SK-N-SH (cell line): ENCODE data around the gene FGD4. TPM values are rescaled to one million over a fixed set of nuclear protein-coding genes. Genes with fewer than 3 reads are reported as not detected.

Source experiments
- CTCF ChIA-PET: fragments of 300-600, 350-600 bp; formaldehyde crosslinking; extraction: SDS; loops from one replicate; lab custom pipeline; 2021; lab: Yijun Ruan, JAX
- POLR2A ChIA-PET: fragments of 350-600 bp; sonication (Branson Sonifier 250); formaldehyde crosslinking; extraction: SDS; loops from one replicate; lab custom pipeline; 2020; ENCODE audit warnings: antibody characterized with exemption, inconsistent platforms; lab: Yijun Ruan, JAX
- DNase-seq: peaks from one replicate; pipeline ENCODE4 v3.0.0; 2012
- H2AFZ ChIP-seq: fragments of 200-600 bp; sonication (generic); 2 replicates; pipeline ENCODE4 v1.8.1; 2016; ENCODE audit warnings: antibody characterized with exemption, mild to moderate bottlenecking, low read depth
- H3F3A ChIP-seq: fragments of 200-600 bp; sonication (generic); replicated peaks from 2 replicates; pipeline ENCODE3; 2016; ENCODE audit warnings: antibody characterized with exemption, mild to moderate bottlenecking; ENCODE audit not compliant: insufficient read depth
- H3K27ac ChIP-seq, 2 experiments: fragments of 200-500 bp in 1 of 2; fragments of 200-600 bp in 1 of 2; sonication (Bioruptor generic) in 1 of 2; sonication (generic), shearing (Covaris generic) in 1 of 2; 2 replicates each; pipeline versions ENCODE4 v1.5.1 to v1.6.1; 2014 to 2016; ENCODE audit warnings: low read depth in 2 of 2, inconsistent platforms in 1 of 2, low read length in 1 of 2, mild to moderate bottlenecking in 1 of 2, mixed read lengths in 1 of 2
- H3K27me3 ChIP-seq: fragments of 200-600 bp; sonication (generic), shearing (Covaris generic); 2 replicates; pipeline ENCODE4 v1.6.1; 2016; ENCODE audit warnings: mixed run types; ENCODE audit not compliant: insufficient read depth
- H3K36me3 ChIP-seq, 2 experiments: fragments of 200-500 bp in 1 of 2; fragments of 200-600 bp in 1 of 2; sonication (Bioruptor generic) in 1 of 2; sonication (generic) in 1 of 2; replicated peaks in 1 of 2; 2 replicates each; pipeline versions ENCODE3 to v1.5.1; 2014 to 2016; ENCODE audit warnings: low read length in 1 of 2, mild to moderate bottlenecking in 1 of 2; ENCODE audit not compliant: insufficient read depth in 2 of 2, control insufficient read depth in 1 of 2
- H3K4me1 ChIP-seq, 2 experiments: fragments of 200-500 bp in 1 of 2; fragments of 200-600 bp in 1 of 2; sonication (Bioruptor generic) in 1 of 2; sonication (generic), shearing (Covaris generic) in 1 of 2; 2 replicates each; pipeline versions ENCODE4 v1.5.1 to v1.6.1; 2014 to 2016; ENCODE audit warnings: low read depth in 1 of 2, low read length in 1 of 2, mixed run types in 1 of 2; ENCODE audit not compliant: insufficient read depth in 2 of 2, control insufficient read depth in 1 of 2
- H3K4me2 ChIP-seq: fragments of 200-600 bp; sonication (generic), shearing (Covaris generic); 2 replicates; pipeline ENCODE4 v1.6.1; 2017; ENCODE audit warnings: mixed run types
- H3K4me3 ChIP-seq, 2 experiments: fragments of 200-500 bp in 1 of 2; fragments of 200-600 bp in 1 of 2; sonication (Bioruptor generic) in 1 of 2; sonication (generic), shearing (Covaris generic) in 1 of 2; 2 replicates each; pipeline versions ENCODE4 v1.5.1 to v1.8.1; 2014 to 2016; ENCODE audit warnings: low read depth in 2 of 2, inconsistent platforms in 1 of 2, low read length in 1 of 2, mild to moderate bottlenecking in 1 of 2, mixed read lengths in 1 of 2, moderate library complexity in 1 of 2
- H3K79me2 ChIP-seq: fragments of 200-600 bp; sonication (generic); 2 replicates; pipeline ENCODE4 v1.8.1; 2017; ENCODE audit warnings: mild to moderate bottlenecking; ENCODE audit not compliant: insufficient read depth
- H3K9ac ChIP-seq: fragments of 200-600 bp; sonication (generic); 2 replicates; pipeline ENCODE4 v1.6.1; 2017; ENCODE audit warnings: mixed run types
- H3K9me2 ChIP-seq: fragments of 200-600 bp; sonication (generic); 2 replicates; pipeline ENCODE4 v1.6.1; 2017; ENCODE audit warnings: mixed run types
- H3K9me3 ChIP-seq: fragments of 200-600 bp; sonication (generic); 2 replicates; pipeline ENCODE4 v1.6.1; 2017; ENCODE audit warnings: mixed run types, mild to moderate bottlenecking, moderate library complexity
- H4K20me1 ChIP-seq: fragments of 200-600 bp; sonication (generic); 2 replicates; pipeline ENCODE4 v1.6.1; 2017; ENCODE audit warnings: mild to moderate bottlenecking, mixed run types; ENCODE audit not compliant: insufficient read depth
- CHD2 ChIP-seq: fragments of 150-350 bp; IDR thresholded peaks from 2 replicates; pipeline ENCODE4 v1.6.1; 2018; ENCODE audit warnings: low read length; ENCODE audit not compliant: partially characterized antibody
- ELF1 ChIP-seq: IDR thresholded peaks from 2 replicates; pipeline ENCODE4 v1.4.0; 2012
- FOXM1 ChIP-seq: IDR thresholded peaks from 2 replicates; pipeline ENCODE4 v1.4.0; 2012; ENCODE audit warnings: low read depth, mild to moderate bottlenecking
- GABPA ChIP-seq: IDR thresholded peaks from 2 replicates; pipeline ENCODE4 v1.4.0; 2012; ENCODE audit warnings: low read depth, mild to moderate bottlenecking
- GATA2 ChIP-seq: sonication (generic); formaldehyde crosslinking; IDR thresholded peaks from 2 replicates; pipeline ENCODE4 v1.5.0; 2020; ENCODE audit warnings: mild to moderate bottlenecking, missing genetic modification reagents
- JUND ChIP-seq: IDR thresholded peaks from 2 replicates; pipeline ENCODE4 v1.4.0; 2012
- MEF2A ChIP-seq: IDR thresholded peaks from 2 replicates; pipeline ENCODE4 v1.4.0; 2012; ENCODE audit warnings: low read depth, borderline replicate concordance
- NRF1 ChIP-seq: IDR thresholded peaks from 2 replicates; pipeline ENCODE4 v1.6.1; 2012; ENCODE audit warnings: low read depth, mild to moderate bottlenecking, low read length
- RAD21 ChIP-seq: IDR thresholded peaks from 2 replicates; pipeline ENCODE4 v1.6.1; 2012; ENCODE audit warnings: mild to moderate bottlenecking, low read length
- TAF1 ChIP-seq: IDR thresholded peaks from 2 replicates; pipeline ENCODE4 v1.6.1; 2012; ENCODE audit warnings: low read depth, mild to moderate bottlenecking, low read length, moderate library complexity, borderline replicate concordance
- WGBS: methylation state at CpG from one replicate; pipeline ENCODE4 v1.1.6; 2017; ENCODE audit warnings: low lambda C conversion rate; 5-methylcytosine and 5-hydroxymethylcytosine counted together
- polyA plus RNA-seq, 3 experiments: library from polyadenylated mRNA; depleted of rRNA; stranded (reverse); fragments of >200 nt; gene quantifications; 2 replicates each; pipeline ENCODE4 v1.2.3, GENCODE V29; 2012
- TF ChIP-seq, protein P1 (sequence below): IDR thresholded peaks from 2 replicates; pipeline ENCODE4 v1.4.0; 2012; ENCODE audit warnings: low read depth
- TF ChIP-seq, protein P2 (sequence below): fragments of 150-350 bp; IDR thresholded peaks from 2 replicates; pipeline ENCODE4 v1.6.1; 2016; ENCODE audit warnings: mild to moderate bottlenecking, low read depth, low read length
- TF ChIP-seq, protein P3 (sequence below): fragments of 150-350 bp; IDR thresholded peaks from 2 replicates; pipeline ENCODE4 v1.6.1; 2017; ENCODE audit warnings: antibody characterized with exemption, low read length, low read depth, borderline replicate concordance
- TF ChIP-seq, protein P4 (sequence below): IDR thresholded peaks from 2 replicates; pipeline ENCODE4 v1.6.1; 2012; ENCODE audit warnings: mild to moderate bottlenecking, low read depth, low read length, moderate library complexity

The FGD4 gene
- polyA plus RNA-seq, 1 of the 3 experiments (the other 2 are of a cell fraction) = 0.26 TPM

DNA sequence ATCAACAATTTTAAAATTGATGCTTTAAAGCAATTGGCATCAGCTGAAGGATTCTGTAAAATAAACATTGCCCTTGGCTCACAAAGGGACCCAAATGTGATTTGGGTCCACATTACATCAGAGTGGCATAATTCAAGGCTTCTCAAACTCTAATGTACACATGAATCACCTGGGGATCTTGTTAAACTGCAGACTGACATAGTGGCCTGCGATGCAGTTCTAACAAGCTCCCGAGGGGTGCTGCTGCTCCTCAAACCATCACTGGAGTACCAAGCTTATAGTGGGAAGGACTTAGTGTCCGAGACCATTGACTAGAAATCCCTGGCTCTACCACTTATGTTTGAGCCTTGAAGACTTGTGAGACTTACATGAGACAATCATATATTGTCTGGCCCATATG, 247.9 kb downstream of the FGD4 start:
- no peaks in the 10 kb centered on the region for H3K27me3 ChIP-seq
- H3F3A ChIP-seq = no peaks in the 10 kb centered on the region
- H4K20me1 ChIP-seq = no peaks in the 10 kb centered on the region
- no peak overlapping the region for H2AFZ ChIP-seq
- H3K4me3 ChIP-seq = no peak overlapping the region
- peaks cover 0 to 3% of the 10 kb centered on the region in 2 experiments for H3K36me3 ChIP-seq
- no peak overlapping the region for H3K27ac ChIP-seq
- ChIA-PET POLR2A (no interaction called here), CTCF (interaction anchor here (1.3 to 3.0 kb wide), 3 partner anchors 10 to 197 kb away, joined by 3 to 17 read pairs (median 4); no protein-coding TSS in a partner anchor)
- H3K9me2 ChIP-seq = no peaks in the 10 kb centered on the region
- no peaks in the 10 kb centered on the region; a peak in 1 of 4 replicates for H3K4me1 ChIP-seq
- no peak overlapping the region for H3K9ac ChIP-seq
- H3K79me2 ChIP-seq = no peaks in the 10 kb centered on the region
- no peak for TF ChIP-seq JUND
- WGBS = 51% methylated on average over 3 of the region's 3 CpGs
- no peak overlapping the region for H3K4me2 ChIP-seq
- no peaks in the 10 kb centered on the region for H3K9me3 ChIP-seq
- DNase-seq = no peak

DNA sequence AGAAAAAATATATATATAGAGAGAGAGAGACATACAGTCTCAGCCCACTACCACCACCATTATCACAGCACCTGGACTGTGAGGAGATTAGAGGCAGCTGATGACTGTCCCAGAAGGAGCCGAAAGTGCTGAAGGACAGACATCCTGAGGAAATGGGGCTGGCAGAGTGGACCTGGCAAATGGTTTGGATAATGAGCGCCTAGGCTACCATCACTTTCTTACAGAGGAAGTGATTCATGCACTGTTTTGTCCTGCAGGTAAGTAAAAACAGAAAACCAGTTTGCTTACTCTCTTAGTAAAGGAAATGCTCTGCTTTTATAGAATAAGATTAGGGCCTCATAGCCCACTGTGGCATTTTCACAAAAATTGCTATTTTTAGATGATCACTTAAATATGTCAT, 251.2 kb downstream of the FGD4 start:
- Histone ChIP-seq H3K27me3 (no peaks in the 10 kb centered on the region), H3F3A (peaks cover 3% of the 10 kb centered on the region), H3K4me3 (no peak overlapping the region), H3K4me1 (no peaks in the 10 kb centered on the region), H3K27ac (no peak overlapping the region), H3K9me3 (no peaks in the 10 kb centered on the region), H3K79me2 (no peaks in the 10 kb centered on the region), H2AFZ (no peak overlapping the region; the same call in 1 of the 2 replicates), H3K36me3 (no peaks in the 10 kb centered on the region), H3K9me2 (no peaks in the 10 kb centered on the region), H3K4me2 (no peak overlapping the region), H4K20me1 (no peaks in the 10 kb centered on the region), H3K9ac (no peak overlapping the region)
- ChIA-PET CTCF (no interaction called here), POLR2A (no interaction called here)
- TF ChIP-seq TAF1 = no peak
- TF ChIP-seq, protein P1, sequence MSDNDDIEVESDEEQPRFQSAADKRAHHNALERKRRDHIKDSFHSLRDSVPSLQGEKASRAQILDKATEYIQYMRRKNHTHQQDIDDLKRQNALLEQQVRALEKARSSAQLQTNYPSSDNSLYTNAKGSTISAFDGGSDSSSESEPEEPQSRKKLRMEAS = no peak
- DNase-seq = no peak
- 63% methylated on average over 2 of the region's 2 CpGs for WGBS

DNA sequence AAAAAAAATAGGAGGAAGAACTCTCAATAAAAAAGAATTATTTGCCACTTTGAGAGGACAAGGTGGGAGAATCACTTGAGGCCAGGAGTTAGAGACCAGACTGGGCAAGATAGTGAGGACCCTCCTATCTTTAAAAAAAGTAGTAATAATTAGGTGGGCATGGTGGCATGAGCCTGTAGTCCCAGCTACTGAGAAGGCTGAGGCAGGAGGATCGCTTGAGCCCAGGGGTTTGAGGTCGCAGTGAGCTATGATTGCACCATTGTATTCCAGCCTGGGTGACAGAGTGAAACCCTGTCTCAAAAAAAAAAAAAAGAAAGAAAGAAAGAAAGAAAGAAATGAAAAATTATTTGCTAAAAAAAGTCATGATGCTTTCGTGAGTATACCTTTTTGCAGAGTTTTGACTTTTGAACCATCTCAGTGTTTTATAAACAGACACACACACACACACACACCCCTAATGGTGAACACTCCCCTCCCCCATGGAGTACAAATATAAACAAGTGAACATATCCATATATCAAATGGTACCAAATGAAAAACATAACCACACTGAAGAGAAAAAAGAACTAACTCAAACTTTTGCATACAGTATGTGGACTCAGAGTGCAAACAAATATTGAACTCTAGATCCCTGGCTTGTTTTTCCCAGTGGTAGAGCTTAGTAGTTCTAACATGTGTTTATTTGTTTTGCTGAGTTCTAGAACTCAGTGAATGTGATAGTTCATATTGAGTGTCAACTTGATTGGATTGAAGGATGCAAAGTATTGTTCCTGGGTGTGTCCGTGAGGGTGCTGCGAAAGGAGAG, 252.0 kb downstream of the FGD4 start:
- ChIA-PET POLR2A (no interaction called here), CTCF (no interaction called here)
- Histone ChIP-seq H3K27ac (no peak overlapping the region), H3K79me2 (no peaks in the 10 kb centered on the region), H3K9me3 (no peaks in the 10 kb centered on the region), H3K27me3 (no peaks in the 10 kb centered on the region), H3K4me3 (no peak overlapping the region), H3K9me2 (no peaks in the 10 kb centered on the region), H3F3A (peaks cover 3% of the 10 kb centered on the region), H3K4me2 (no peak overlapping the region), H3K9ac (no peak overlapping the region), H3K36me3 (no peaks in the 10 kb centered on the region), H4K20me1 (no peaks in the 10 kb centered on the region), H3K4me1 (no peaks in the 10 kb centered on the region), H2AFZ (no peak overlapping the region)
- 84% methylated on average over 5 of the region's 5 CpGs for WGBS
- DNase-seq = no peak
- TF ChIP-seq, protein P2, sequence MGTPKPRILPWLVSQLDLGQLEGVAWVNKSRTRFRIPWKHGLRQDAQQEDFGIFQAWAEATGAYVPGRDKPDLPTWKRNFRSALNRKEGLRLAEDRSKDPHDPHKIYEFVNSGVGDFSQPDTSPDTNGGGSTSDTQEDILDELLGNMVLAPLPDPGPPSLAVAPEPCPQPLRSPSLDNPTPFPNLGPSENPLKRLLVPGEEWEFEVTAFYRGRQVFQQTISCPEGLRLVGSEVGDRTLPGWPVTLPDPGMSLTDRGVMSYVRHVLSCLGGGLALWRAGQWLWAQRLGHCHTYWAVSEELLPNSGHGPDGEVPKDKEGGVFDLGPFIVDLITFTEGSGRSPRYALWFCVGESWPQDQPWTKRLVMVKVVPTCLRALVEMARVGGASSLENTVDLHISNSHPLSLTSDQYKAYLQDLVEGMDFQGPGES = no peak
- TF ChIP-seq ELF1 (no peak), NRF1 (no peak), MEF2A (no peak), TAF1 (no peak), GATA2 (CRISPR knock-in tag) (no peak), GABPA (no peak), FOXM1 (no peak), CHD2 (no peak), RAD21 (no peak), JUND (no peak)
- TF ChIP-seq, protein P3, sequence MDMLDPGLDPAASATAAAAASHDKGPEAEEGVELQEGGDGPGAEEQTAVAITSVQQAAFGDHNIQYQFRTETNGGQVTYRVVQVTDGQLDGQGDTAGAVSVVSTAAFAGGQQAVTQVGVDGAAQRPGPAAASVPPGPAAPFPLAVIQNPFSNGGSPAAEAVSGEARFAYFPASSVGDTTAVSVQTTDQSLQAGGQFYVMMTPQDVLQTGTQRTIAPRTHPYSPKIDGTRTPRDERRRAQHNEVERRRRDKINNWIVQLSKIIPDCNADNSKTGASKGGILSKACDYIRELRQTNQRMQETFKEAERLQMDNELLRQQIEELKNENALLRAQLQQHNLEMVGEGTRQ = no peak
- TF ChIP-seq, protein P1 = no peak
- TF ChIP-seq, protein P4, sequence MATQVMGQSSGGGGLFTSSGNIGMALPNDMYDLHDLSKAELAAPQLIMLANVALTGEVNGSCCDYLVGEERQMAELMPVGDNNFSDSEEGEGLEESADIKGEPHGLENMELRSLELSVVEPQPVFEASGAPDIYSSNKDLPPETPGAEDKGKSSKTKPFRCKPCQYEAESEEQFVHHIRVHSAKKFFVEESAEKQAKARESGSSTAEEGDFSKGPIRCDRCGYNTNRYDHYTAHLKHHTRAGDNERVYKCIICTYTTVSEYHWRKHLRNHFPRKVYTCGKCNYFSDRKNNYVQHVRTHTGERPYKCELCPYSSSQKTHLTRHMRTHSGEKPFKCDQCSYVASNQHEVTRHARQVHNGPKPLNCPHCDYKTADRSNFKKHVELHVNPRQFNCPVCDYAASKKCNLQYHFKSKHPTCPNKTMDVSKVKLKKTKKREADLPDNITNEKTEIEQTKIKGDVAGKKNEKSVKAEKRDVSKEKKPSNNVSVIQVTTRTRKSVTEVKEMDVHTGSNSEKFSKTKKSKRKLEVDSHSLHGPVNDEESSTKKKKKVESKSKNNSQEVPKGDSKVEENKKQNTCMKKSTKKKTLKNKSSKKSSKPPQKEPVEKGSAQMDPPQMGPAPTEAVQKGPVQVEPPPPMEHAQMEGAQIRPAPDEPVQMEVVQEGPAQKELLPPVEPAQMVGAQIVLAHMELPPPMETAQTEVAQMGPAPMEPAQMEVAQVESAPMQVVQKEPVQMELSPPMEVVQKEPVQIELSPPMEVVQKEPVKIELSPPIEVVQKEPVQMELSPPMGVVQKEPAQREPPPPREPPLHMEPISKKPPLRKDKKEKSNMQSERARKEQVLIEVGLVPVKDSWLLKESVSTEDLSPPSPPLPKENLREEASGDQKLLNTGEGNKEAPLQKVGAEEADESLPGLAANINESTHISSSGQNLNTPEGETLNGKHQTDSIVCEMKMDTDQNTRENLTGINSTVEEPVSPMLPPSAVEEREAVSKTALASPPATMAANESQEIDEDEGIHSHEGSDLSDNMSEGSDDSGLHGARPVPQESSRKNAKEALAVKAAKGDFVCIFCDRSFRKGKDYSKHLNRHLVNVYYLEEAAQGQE = no peak
